Parathyroid adenoma (tissue), 2 donors: ENCODE results near the gene PANX3.
A peak's percentile ranks its signal among the peaks of the same experiment; 100 is the strongest.

Experiments used
- H2AFZ ChIP-seq: fragments of 300-600 bp; sonication (generic); one replicate; pipeline ENCODE4 v1.7.0; 2017; ENCODE audit warnings: antibody characterized with exemption, mild to moderate bottlenecking
- H3K27ac ChIP-seq: fragments of 300-600 bp; sonication (generic); one replicate; pipeline ENCODE4 v1.7.0; 2017
- H3K27me3 ChIP-seq: fragments of 300-600 bp; sonication (generic); one replicate; pipeline ENCODE4 v1.7.0; 2017; ENCODE audit warnings: low read length; ENCODE audit not compliant: control insufficient read depth, insufficient read depth
- H3K36me3 ChIP-seq: fragments of 300-600 bp; sonication (generic); one replicate; pipeline ENCODE4 v1.7.0; 2017; ENCODE audit warnings: low read length; ENCODE audit not compliant: control insufficient read depth, insufficient read depth
- H3K4me1 ChIP-seq: fragments of 300-600 bp; sonication (generic); one replicate; pipeline ENCODE4 v1.7.0; 2017; ENCODE audit warnings: control low read depth
- H3K4me2 ChIP-seq: fragments of 300-600 bp; sonication (generic); one replicate; pipeline ENCODE4 v1.7.0; 2017; ENCODE audit warnings: low read length
- H3K4me3 ChIP-seq: fragments of 300-600 bp; sonication (generic); one replicate; pipeline ENCODE4 v1.7.0; 2017; ENCODE audit warnings: low read depth, low read length
- H3K79me2 ChIP-seq: fragments of 300-600 bp; sonication (generic); one replicate; pipeline ENCODE4 v1.7.0; 2017; ENCODE audit warnings: control low read depth
- H3K9ac ChIP-seq: fragments of 300-600 bp; sonication (generic); one replicate; pipeline ENCODE4 v1.7.0; 2017; ENCODE audit warnings: mild to moderate bottlenecking
- H3K9me3 ChIP-seq: fragments of 300-600 bp; sonication (generic); one replicate; pipeline ENCODE4 v1.7.0; 2017; ENCODE audit warnings: low read length; ENCODE audit not compliant: control insufficient read depth
- TF ChIP-seq, protein P1 (sequence below): fragments of 300-600 bp; sonication (generic); IDR thresholded peaks from one replicate; pipeline ENCODE4 v1.7.0; 2017; ENCODE audit warnings: antibody characterized with exemption, mild to moderate bottlenecking
- donor health status: primary hyperparathyroidism.

PANX3 gene

DNA sequence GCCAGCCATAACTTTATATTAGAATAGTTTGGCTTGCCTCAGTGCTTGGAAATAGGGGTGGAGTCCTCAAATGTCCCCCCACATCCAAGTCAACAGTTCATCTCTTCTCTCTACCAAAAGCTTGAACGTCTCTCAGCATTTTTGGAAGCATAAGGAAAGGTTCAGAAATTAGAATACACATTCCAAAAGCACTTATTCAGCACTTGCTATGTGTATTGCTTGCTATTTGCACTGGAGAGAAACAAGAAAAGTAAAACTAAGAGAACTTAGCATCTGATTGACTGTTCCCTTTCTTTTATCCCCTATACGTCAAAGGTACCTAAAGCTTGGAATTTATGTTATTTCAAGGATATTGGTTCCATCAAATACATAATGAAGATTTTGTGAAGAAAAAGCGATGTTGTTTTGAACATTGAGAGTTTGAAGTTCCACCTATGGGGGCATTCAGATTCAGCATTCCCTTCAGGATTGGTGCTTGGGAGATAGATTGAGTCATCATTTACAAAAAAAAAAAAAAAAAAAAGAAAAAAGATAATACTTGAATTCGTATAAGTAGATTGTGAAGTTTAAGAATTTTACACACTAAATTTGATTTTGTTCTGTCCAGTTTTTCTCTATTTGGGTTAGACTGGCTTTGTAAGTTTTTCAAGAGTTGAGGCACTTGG is 12.8 kb downstream of the PANX3 start:
- H3K27me3 ChIP-seq: no peaks in the 10 kb centered on the region
- H3K36me3 ChIP-seq: no peaks in the 10 kb centered on the region
- no peaks in the 10 kb centered on the region for H3K9me3 ChIP-seq
- peaks cover 8% of the 10 kb centered on the region for H3K4me1 ChIP-seq
- H2AFZ ChIP-seq: no peak overlapping the region
- no peak overlapping the region for H3K27ac ChIP-seq
- peak overlapping the region; percentile 80 for H3K4me3 ChIP-seq
- no peak overlapping the region for H3K9ac ChIP-seq
- H3K79me2 ChIP-seq: peaks cover 7% of the 10 kb centered on the region
- peak overlapping the region; percentile 72 for H3K4me2 ChIP-seq
- TF ChIP-seq, protein P1, sequence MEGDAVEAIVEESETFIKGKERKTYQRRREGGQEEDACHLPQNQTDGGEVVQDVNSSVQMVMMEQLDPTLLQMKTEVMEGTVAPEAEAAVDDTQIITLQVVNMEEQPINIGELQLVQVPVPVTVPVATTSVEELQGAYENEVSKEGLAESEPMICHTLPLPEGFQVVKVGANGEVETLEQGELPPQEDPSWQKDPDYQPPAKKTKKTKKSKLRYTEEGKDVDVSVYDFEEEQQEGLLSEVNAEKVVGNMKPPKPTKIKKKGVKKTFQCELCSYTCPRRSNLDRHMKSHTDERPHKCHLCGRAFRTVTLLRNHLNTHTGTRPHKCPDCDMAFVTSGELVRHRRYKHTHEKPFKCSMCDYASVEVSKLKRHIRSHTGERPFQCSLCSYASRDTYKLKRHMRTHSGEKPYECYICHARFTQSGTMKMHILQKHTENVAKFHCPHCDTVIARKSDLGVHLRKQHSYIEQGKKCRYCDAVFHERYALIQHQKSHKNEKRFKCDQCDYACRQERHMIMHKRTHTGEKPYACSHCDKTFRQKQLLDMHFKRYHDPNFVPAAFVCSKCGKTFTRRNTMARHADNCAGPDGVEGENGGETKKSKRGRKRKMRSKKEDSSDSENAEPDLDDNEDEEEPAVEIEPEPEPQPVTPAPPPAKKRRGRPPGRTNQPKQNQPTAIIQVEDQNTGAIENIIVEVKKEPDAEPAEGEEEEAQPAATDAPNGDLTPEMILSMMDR: no peak

DNA sequence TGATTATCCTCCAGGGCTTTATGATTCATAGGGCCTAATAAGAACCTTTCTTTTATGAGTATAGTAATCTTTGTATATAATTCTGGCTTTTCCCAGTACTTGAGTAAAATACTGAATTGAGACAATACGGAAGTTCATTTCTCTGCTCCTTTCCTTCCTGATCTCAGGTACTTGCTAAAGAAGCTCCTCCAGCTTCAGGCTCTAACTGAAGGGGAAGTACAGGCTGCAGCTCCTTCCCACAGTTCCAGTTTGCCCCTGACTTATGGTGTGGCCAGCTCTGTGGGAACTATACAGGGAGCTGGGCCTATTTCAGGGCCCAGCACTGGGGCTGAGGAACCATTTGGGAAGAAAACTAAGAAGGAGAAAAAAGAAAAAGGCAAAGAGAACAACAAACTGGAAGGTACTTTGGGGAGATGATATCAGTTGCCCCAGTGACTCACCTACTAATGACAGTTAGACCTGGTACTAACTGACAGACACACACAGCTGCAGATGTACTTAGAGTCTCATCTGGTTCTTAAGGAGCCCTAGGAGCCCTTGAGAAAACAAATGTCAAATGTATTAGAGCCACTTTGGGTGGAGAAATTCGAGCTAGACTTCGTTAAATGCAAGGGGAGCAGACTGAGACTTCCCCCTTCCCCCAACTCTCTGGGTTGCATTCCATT is 14.4 kb downstream of the PANX3 start:
- Histone ChIP-seq H3K9me3 (no peaks in the 10 kb centered on the region), H2AFZ (no peak overlapping the region), H3K4me3 (no peak overlapping the region), H3K36me3 (no peaks in the 10 kb centered on the region), H3K4me2 (no peak overlapping the region), H3K27me3 (no peaks in the 10 kb centered on the region), H3K9ac (no peak overlapping the region), H3K27ac (no peak overlapping the region), H3K4me1 (peaks cover 8% of the 10 kb centered on the region), H3K79me2 (peaks cover 7% of the 10 kb centered on the region)
- TF ChIP-seq, protein P1: no peak

DNA sequence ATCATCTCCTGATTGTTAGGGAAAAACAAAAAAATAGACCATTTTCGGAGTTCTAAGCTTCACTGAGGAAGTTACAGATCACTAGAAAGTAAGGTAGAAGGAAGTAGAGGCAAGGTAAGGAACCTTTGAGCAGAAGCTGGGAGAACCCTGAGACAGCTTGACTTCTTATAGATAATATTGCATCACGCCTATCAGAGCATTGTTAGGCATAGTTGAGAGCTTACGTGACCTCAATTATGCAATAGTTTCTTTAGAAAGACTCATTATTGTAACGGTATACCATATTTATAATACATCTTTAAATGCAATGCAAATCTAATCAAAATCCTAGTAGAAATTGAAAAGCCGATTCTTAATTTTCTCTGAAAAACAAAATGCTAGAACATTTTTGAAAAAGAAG is 16.3 kb downstream of the PANX3 start:
- no peak overlapping the region for H3K4me2 ChIP-seq
- H2AFZ ChIP-seq: no peak overlapping the region
- H3K79me2 ChIP-seq: peaks cover 7% of the 10 kb centered on the region
- no peaks in the 10 kb centered on the region for H3K36me3 ChIP-seq
- no peak overlapping the region for H3K27ac ChIP-seq
- H3K27me3 ChIP-seq: no peaks in the 10 kb centered on the region
- no peak overlapping the region for H3K4me3 ChIP-seq
- peaks cover 5% of the 10 kb centered on the region for H3K4me1 ChIP-seq
- no peak overlapping the region for H3K9ac ChIP-seq
- no peaks in the 10 kb centered on the region for H3K9me3 ChIP-seq
- TF ChIP-seq, protein P1: no peak

DNA sequence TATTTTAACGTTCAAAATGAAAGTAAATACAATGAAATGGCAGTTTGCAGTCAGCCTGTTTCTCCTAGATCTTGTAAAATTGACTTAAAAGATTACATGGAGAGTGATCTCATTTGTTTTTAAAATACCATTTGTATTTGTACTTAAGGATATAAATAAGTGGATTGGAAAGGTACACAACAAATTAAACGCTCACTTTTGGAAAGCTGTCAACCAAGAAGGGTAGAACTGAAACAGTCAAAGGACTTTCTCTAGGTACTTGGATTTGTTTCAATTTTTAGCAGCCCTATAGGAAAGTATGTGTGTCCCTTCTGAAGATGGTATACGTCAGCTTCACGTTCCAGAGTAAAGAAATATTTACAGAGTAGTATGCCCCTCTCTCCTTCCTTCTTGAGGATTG is 18.7 kb downstream of the PANX3 start:
- Histone ChIP-seq H3K4me2 (no peak overlapping the region), H3K4me3 (no peak overlapping the region), H3K36me3 (no peaks in the 10 kb centered on the region), H3K27ac (no peak overlapping the region), H3K79me2 (peaks cover 6% of the 10 kb centered on the region), H3K27me3 (no peaks in the 10 kb centered on the region), H3K9me3 (no peaks in the 10 kb centered on the region), H3K9ac (no peak overlapping the region), H2AFZ (no peak overlapping the region), H3K4me1 (no peaks in the 10 kb centered on the region)
- TF ChIP-seq, protein P1: no peak

DNA sequence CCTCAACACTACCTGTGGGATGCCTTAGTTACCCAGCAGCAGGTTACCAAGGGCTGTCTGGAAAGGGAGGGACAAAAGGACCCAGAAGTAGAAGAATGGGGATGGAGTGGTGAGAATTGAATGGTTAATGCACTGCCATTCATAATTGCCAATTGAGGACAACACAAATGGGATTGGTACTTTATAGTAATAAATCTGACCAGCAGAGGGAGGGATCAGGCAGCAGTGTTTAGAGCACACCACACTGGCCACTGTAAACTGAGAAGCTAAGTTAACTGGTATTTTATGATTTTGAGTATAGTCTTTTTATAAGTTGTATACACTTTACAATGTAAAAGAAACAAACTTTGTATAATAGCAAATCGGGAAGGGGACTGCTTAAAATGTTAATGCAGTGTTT is 22.1 kb downstream of the PANX3 start:
- no peak overlapping the region for H3K9ac ChIP-seq

More for the DNA sequence above, 22.1 kb downstream of the PANX3 start:
- Histone ChIP-seq H3K36me3 (no peaks in the 10 kb centered on the region), H3K27me3 (no peaks in the 10 kb centered on the region), H3K4me1 (no peaks in the 10 kb centered on the region), H3K27ac (no peak overlapping the region), H3K79me2 (no peaks in the 10 kb centered on the region), H3K9me3 (no peaks in the 10 kb centered on the region), H2AFZ (no peak overlapping the region), H3K4me3 (no peak overlapping the region), H3K4me2 (no peak overlapping the region)
- TF ChIP-seq, protein P1: no peak
